GM12801 (cell line): ENCODE measurements around the gene ACD.

Experiments
- CTCF ChIP-seq: IDR thresholded peaks from one replicate; pipeline ENCODE4 v1.5.1; 2011; ENCODE audit warnings: control low read depth; ENCODE audit not compliant: insufficient read length; ENCODE audit errors: extremely low read depth

ACD gene

DNA sequence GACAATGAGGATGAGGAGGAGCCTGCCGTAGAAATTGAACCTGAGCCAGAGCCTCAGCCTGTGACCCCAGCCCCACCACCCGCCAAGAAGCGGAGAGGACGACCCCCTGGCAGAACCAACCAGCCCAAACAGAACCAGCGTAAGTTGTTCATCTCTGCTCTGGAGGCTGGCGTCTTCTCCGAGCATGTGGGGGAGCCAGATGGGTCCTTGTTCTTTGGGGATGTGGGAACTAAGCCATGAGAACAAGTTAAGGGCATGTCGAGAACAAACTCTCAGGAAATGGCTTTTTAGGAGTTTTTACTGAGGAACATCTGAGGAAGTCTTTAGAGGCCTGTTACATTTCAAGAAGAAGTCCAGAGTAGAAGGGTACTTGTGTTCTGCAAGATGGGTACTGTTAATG, 23.3 kb downstream of the ACD start:
- TF ChIP-seq CTCF: no peak

- no peak for TF ChIP-seq CTCF
Measured at GRCh38 chr16:67632415-67633172, 27.5 kb downstream of the ACD start.

GRCh38 chr16:67628216-67628615, 31.8 kb downstream of the ACD start:
- TF ChIP-seq CTCF: no peak

- TF ChIP-seq CTCF: no peak
Measured at GRCh38 chr16:67613808-67614207, 46.3 kb downstream of the ACD start.

GRCh38 chr16:67608364-67608763, 51.7 kb downstream of the ACD start:
- TF ChIP-seq CTCF: no peak
